Lower leg skin (tissue), 4 donors: Measurements from ENCODE around the gene RAF1. TPM values are rescaled to one million over a fixed set of nuclear protein-coding genes. Genes with fewer than 3 reads are reported as not detected.

Experiments
- total RNA-seq, 4 donors: library from RNA; depleted of rRNA; stranded (reverse); fragments of >200 nt; gene quantifications; one replicate each; pipeline ENCODE4 v1.1.0, GENCODE V29; 2016

The RAF1 gene
- total RNA-seq, 4 donors from 2014 or later = 126 to 140 (median 131) TPM

Other genes starting within 250 kb of the RAF1 start
- gene TSEN2, start 179.6 kb downstream of the RAF1 start, total RNA-seq = 10 to 100 TPM in 2 of 4 donors, 1 to 10 TPM in 2; 7.8 to 17.8 (median 12.7) TPM
- 1 to 10 TPM; 1.8 to 4.3 (median 3.2) TPM for gene MKRN2OS, start 118.6 kb downstream of the RAF1 start, total RNA-seq
- gene MKRN2, start 107.0 kb downstream of the RAF1 start, total RNA-seq = 10 to 100 TPM; 18.5 to 35.6 (median 29.3) TPM
- 10 to 100 TPM; 46.4 to 93.6 (median 50.7) TPM for gene TMEM40, start 95.1 kb upstream of the RAF1 start, total RNA-seq
- 1 to 10 TPM in 3 of 4 donors, under 1 TPM in 1; 0.63 to 4.2 (median 2.8) TPM for gene CAND2, start 132.6 kb upstream of the RAF1 start, total RNA-seq
- 1,000 to 10,000 TPM; 1,042 to 3,119 (median 2,671) TPM for gene RPL32, start 177.4 kb upstream of the RAF1 start, total RNA-seq